Endothelial cell of umbilical vein (primary cell): ENCODE data around the gene ZBTB48. TPM values are rescaled to one million over a fixed set of nuclear protein-coding genes. Genes with fewer than 3 reads are reported as not detected.

ENCODE experiments used
- BruUV-seq: library from RNA; stranded (reverse); fragments of 400-500 nt; replicated peaks from 2 replicates; lab custom pipeline; 2021; lab: Mats Ljungman, UMichigan
- CTCF ChIA-PET: fragments of 300-600, 350-600 bp; sonication (Branson Sonifier 250); formaldehyde crosslinking; loops from one replicate; lab custom pipeline; 2021; ENCODE audit warnings: antibody characterized with exemption, inconsistent platforms; lab: Charles Lee
- POLR2A ChIA-PET: fragments of 300-600, 350-600 bp; sonication (Branson Sonifier 250); formaldehyde crosslinking; loops from one replicate; lab custom pipeline; 2021; ENCODE audit warnings: antibody characterized with exemption, inconsistent platforms; lab: Charles Lee
- DNase-seq: peaks from one replicate; pipeline ENCODE4 v3.0.0-alpha.2; 2011; ENCODE audit warnings: low read depth, low spot score
- FAIRE-seq: peaks from 2 replicates; lab custom pipeline; 2011; peaks lifted over from hg19 to GRCh38; lab: Jason Lieb, UNC
- H2AFZ ChIP-seq: 2 replicates; pipeline ENCODE4 v1.6.0; 2012; ENCODE audit warnings: low read depth, low read length, control low read depth, inconsistent platforms
- H3K27ac ChIP-seq: 2 replicates; pipeline ENCODE4 v1.5.1; 2011; ENCODE audit warnings: low read depth, mild to moderate bottlenecking, control low read depth, low read length, moderate library complexity; ENCODE audit not compliant: insufficient read depth
- H3K27me3 ChIP-seq, 2 experiments: 2 replicates each; pipeline versions ENCODE4 v1.6.0 to v1.6.1; 2011; ENCODE audit warnings: low read length in 2 of 2, mixed read lengths in 1 of 2; ENCODE audit not compliant: control insufficient read depth in 2 of 2, insufficient read depth in 2 of 2
- H3K36me3 ChIP-seq, 2 experiments: 2 replicates in 1 of 2; 3 replicates in 1 of 2; pipeline ENCODE4 v1.5.1; 2011; ENCODE audit warnings: low read length in 2 of 2, mild to moderate bottlenecking in 1 of 2, moderate library complexity in 1 of 2; ENCODE audit not compliant: control insufficient read depth in 2 of 2, insufficient read depth in 2 of 2; ENCODE audit errors: extremely low read depth in 1 of 2
- H3K4me1 ChIP-seq: 3 replicates; pipeline ENCODE4 v1.5.1; 2011; ENCODE audit warnings: mild to moderate bottlenecking, low read length; ENCODE audit not compliant: control insufficient read depth, insufficient read depth; ENCODE audit errors: extremely low read depth
- H3K4me2 ChIP-seq: 2 replicates; pipeline ENCODE4 v1.6.1; 2011; ENCODE audit warnings: low read length, control low read depth, mixed read lengths; ENCODE audit not compliant: insufficient read depth
- H3K4me3 ChIP-seq, 3 experiments: fragments of 200-600 bp in 1 of 3; sonication (generic), shearing (Covaris generic) in 1 of 3; replicated peaks in 1 of 3; 2 replicates each; pipeline ENCODE4 v1.5.1; 2011 to 2016; ENCODE audit warnings: control low read depth in 3 of 3, low read length in 3 of 3, mild to moderate bottlenecking in 2 of 3, inconsistent platforms in 1 of 3, low read depth in 1 of 3, moderate library complexity in 1 of 3; ENCODE audit not compliant: insufficient read depth in 1 of 3
- H3K79me2 ChIP-seq: 2 replicates; pipeline ENCODE4 v1.6.0; 2012; ENCODE audit warnings: low read length, inconsistent platforms; ENCODE audit not compliant: control insufficient read depth, insufficient read depth
- H3K9ac ChIP-seq: replicated peaks from 2 replicates; pipeline ENCODE3; 2011; ENCODE audit warnings: low read length, control low read depth; ENCODE audit not compliant: insufficient read depth; ENCODE audit errors: extremely low read depth
- H3K9me1 ChIP-seq: replicated peaks from 3 replicates; pipeline ENCODE4 v1.6.0; 2011; ENCODE audit warnings: mild to moderate bottlenecking, low read length; ENCODE audit not compliant: control insufficient read depth, insufficient read depth; ENCODE audit errors: extremely low read depth
- H3K9me3 ChIP-seq: replicated peaks from 2 replicates; pipeline ENCODE4 v1.5.1; 2012; ENCODE audit warnings: low read length, inconsistent platforms; ENCODE audit not compliant: control insufficient read depth, insufficient read depth
- H4K20me1 ChIP-seq: replicated peaks from 2 replicates; pipeline ENCODE3; 2011; ENCODE audit warnings: mild to moderate bottlenecking, low read length; ENCODE audit not compliant: control insufficient read depth, insufficient read depth; ENCODE audit errors: extremely low read depth
- CTCF ChIP-seq, 2 donors: IDR thresholded peaks; 1 replicate in 1 of 2; 2 replicates in 1 of 2; pipeline ENCODE4 v1.5.1; 2011; ENCODE audit warnings: low read length in 2 of 2, mild to moderate bottlenecking in 2 of 2, moderate library complexity in 2 of 2, control low read depth in 1 of 2, inconsistent platforms in 1 of 2, low read depth in 1 of 2; ENCODE audit not compliant: insufficient read depth in 1 of 2; ENCODE audit errors: extremely low read depth in 1 of 2
- EZH2 ChIP-seq: IDR thresholded peaks from 2 replicates; pipeline ENCODE4 v1.6.1; 2012; ENCODE audit warnings: borderline replicate concordance, low read depth, mild to moderate bottlenecking, moderate library complexity, low read length, inconsistent platforms; ENCODE audit not compliant: severe bottlenecking
- FOS ChIP-seq: IDR thresholded peaks from 2 replicates; pipeline ENCODE4 v1.6.1; 2011; ENCODE audit warnings: mild to moderate bottlenecking, low read length, moderate library complexity, borderline replicate concordance; ENCODE audit not compliant: insufficient read depth
- GATA2 ChIP-seq: IDR thresholded peaks from 2 replicates; pipeline ENCODE4 v1.7.0; 2011; ENCODE audit warnings: low read depth, mild to moderate bottlenecking, moderate library complexity, mixed read lengths, low read length; ENCODE audit not compliant: insufficient read length, insufficient read depth
- JUN ChIP-seq: IDR thresholded peaks from 2 replicates; pipeline ENCODE4 v1.6.1; 2011; ENCODE audit warnings: borderline replicate concordance, low read depth; ENCODE audit not compliant: insufficient read length, insufficient read depth
- MYC ChIP-seq: IDR thresholded peaks from one replicate; pipeline ENCODE4 v1.6.1; 2011; ENCODE audit warnings: mild to moderate bottlenecking, low read depth, low read length
- POLR2A ChIP-seq: IDR thresholded peaks from 2 replicates; pipeline ENCODE4 v1.6.1; 2012; ENCODE audit warnings: low read depth, mild to moderate bottlenecking, control low read depth, low read length
- POLR2AphosphoS5 ChIP-seq: IDR thresholded peaks from 2 replicates; pipeline ENCODE4 v1.6.1; 2012; ENCODE audit warnings: low read depth, mild to moderate bottlenecking, control low read depth, low read length, moderate library complexity; ENCODE audit not compliant: insufficient read depth
- dilution Hi-C: fragments of 300-500 bp; cut with MboI; formaldehyde crosslinking; loops from one replicate; pipeline ENCODE4 v1.15.0; 2019; ENCODE audit warnings: low sequenced_read_pairs; ENCODE audit not compliant: extremely low pct_ligation_motif_present
- intact Hi-C: fragments of 100-400 bp; cut with micrococcal nuclease; formaldehyde crosslinking; loops from one replicate; pipeline ENCODE4 v1.10.0; 2022
- polyA plus RNA-seq, 4 experiments: library from polyadenylated mRNA; depleted of rRNA in 3 of 4; stranded (reverse) in 3 of 4; unstranded in 1 of 4; fragments of >200 nt; gene quantifications; 2 replicates each; pipeline versions ENCODE4 v1.2.1 to v1.2.3, GENCODE V29; 2011 to 2012; ENCODE audit warnings: missing spikeins in 1 of 4
- total RNA-seq: library from RNA; stranded (reverse); gene quantifications from 2 replicates; pipeline ENCODE4 v1.2.3, GENCODE V29; 2021
- TF ChIP-seq, protein P1 (sequence below): IDR thresholded peaks from 2 replicates; pipeline ENCODE4 v1.6.1; 2011; ENCODE audit not compliant: insufficient read depth, insufficient read length

Gene ZBTB48
- total and polyA plus RNA-seq, 2 donors (not counting 3 experiments of a cell fraction or from before 2014, with no cell fraction given): 20.9 to 25.1 TPM

- no peak overlapping the region for H3K27ac ChIP-seq
- peaks cover 11% of the 10 kb centered on the region for H3K79me2 ChIP-seq
- POLR2A ChIA-PET: no interaction called here
- intact Hi-C loops: no loop called here
- H3K9me1 ChIP-seq: no peaks in the 10 kb centered on the region
- peaks cover 9% of the 10 kb centered on the region for H3K4me1 ChIP-seq
- H3K36me3 ChIP-seq: peaks cover 0 to 14% of the 10 kb centered on the region in 2 experiments
- H2AFZ ChIP-seq: no peak overlapping the region
- no peaks in the 10 kb centered on the region for H3K27me3 ChIP-seq
- no peak overlapping the region for H3K9ac ChIP-seq
- BruUV-seq: no TSS peak
- DNase-seq: no peak
- CTCF ChIA-PET: interaction anchor here (0.8 kb wide), 1 partner anchor 61 kb away, joined by 3 read pairs; no protein-coding TSS in a partner anchor
- H3K4me3 ChIP-seq: no peak overlapping the region
- FAIRE-seq: no peak
- no peaks in the 10 kb centered on the region for H3K9me3 ChIP-seq
- TF ChIP-seq EZH2: no peak
- H4K20me1 ChIP-seq: no peaks in the 10 kb centered on the region
- H3K4me2 ChIP-seq: no peak overlapping the region
- dilution Hi-C loops: no loop called here
Observed at GRCh38 chr1:6585081-6585722, 5.4 kb downstream of the ZBTB48 start.

GRCh38 chr1:6585841-6586240 is 6.0 kb downstream of the ZBTB48 start:
- POLR2A ChIA-PET: no interaction called here
- no peak overlapping the region for H3K4me2 ChIP-seq
- TF ChIP-seq CTCF (IDR thresholded peaks at IDR 0.05; ENCODE audit: extremely low read depth in 1 of 2, insufficient read depth in 1 of 2, low read depth in 1 of 2, low read length in 2 of 2) (no peak), FOS (no peak), POLR2AphosphoS5 (no peak), GATA2 (no peak), POLR2A (no peak), MYC (no peak), JUN (no peak), EZH2 (no peak)
- TF ChIP-seq, protein P1, sequence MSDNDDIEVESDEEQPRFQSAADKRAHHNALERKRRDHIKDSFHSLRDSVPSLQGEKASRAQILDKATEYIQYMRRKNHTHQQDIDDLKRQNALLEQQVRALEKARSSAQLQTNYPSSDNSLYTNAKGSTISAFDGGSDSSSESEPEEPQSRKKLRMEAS: no peak

More at GRCh38 chr1:6585841-6586240, 6.0 kb downstream of the ZBTB48 start:
- Histone ChIP-seq H3K4me3 (no peak overlapping the region), H3K27me3 (no peaks in the 10 kb centered on the region), H2AFZ (no peak overlapping the region), H3K36me3 (peaks cover 0 to 14% of the 10 kb centered on the region in 2 experiments), H4K20me1 (no peaks in the 10 kb centered on the region), H3K9ac (no peak overlapping the region), H3K79me2 (peaks cover 5% of the 10 kb centered on the region), H3K9me1 (no peaks in the 10 kb centered on the region), H3K4me1 (peaks cover 4% of the 10 kb centered on the region), H3K27ac (no peak overlapping the region), H3K9me3 (no peaks in the 10 kb centered on the region)
- dilution Hi-C loops (no loop called here), intact Hi-C loops (no loop called here)
- CTCF ChIA-PET: no interaction called here
- no peak for FAIRE-seq
- BruUV-seq: no TSS peak
- no peak for DNase-seq
